ENCODE results near the gene JMJD4.

The JMJD4 gene

DNA sequence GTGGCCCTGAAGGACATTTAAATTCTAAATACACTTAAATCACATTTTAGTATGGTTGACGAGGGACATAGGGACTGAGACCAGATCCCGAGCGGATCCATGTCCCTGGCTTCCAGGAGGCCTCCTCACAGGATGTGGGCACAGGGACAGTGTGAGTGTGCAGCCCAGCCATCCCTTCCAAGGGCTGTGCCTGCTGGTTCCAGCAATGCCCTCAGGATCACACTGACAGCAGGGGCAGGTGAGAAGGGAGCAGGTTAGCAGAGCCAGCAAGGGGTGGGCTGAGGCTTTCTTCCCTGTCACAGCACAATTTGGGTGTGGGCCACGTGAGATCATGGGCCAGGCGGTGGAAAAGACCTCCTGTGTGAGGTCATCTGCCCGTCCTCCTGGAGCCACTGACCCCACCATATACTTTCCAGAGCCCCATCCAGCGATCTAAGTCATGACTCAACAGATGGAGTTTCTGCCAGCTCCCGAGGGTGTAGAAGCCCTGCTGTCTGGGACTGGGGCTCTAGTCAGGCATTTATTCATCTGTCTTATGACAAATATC lies 43.4 kb upstream of the JMJD4 start:
- TF ChIP-seq, protein P1, sequence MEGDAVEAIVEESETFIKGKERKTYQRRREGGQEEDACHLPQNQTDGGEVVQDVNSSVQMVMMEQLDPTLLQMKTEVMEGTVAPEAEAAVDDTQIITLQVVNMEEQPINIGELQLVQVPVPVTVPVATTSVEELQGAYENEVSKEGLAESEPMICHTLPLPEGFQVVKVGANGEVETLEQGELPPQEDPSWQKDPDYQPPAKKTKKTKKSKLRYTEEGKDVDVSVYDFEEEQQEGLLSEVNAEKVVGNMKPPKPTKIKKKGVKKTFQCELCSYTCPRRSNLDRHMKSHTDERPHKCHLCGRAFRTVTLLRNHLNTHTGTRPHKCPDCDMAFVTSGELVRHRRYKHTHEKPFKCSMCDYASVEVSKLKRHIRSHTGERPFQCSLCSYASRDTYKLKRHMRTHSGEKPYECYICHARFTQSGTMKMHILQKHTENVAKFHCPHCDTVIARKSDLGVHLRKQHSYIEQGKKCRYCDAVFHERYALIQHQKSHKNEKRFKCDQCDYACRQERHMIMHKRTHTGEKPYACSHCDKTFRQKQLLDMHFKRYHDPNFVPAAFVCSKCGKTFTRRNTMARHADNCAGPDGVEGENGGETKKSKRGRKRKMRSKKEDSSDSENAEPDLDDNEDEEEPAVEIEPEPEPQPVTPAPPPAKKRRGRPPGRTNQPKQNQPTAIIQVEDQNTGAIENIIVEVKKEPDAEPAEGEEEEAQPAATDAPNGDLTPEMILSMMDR (conservative IDR thresholded peaks at IDR 0.05; ENCODE audit: low read depth, low read length) = no peak
- no peak overlapping the region for H3K4me3 ChIP-seq (ENCODE audit: low read depth, low read length)
- DNase-seq (ENCODE audit: low read depth) = no peak

DNA sequence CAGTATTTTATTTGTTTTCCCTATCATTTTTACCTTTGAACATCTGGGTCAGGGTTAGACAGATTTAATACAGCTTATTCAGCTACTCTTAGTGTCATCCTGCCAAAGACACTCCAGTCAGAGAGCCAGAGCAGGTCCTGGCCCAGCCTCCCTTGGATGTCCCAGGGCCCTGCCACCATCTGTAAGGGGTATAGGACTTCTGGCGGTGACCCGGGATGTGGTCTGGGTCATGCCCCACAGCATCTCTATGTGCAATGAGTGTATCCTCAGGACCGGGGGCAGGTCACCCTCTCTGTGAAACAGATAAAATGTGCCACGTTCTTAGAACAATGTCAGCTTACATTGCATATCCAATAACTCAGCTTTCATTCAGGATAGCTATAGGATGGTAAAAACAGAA lies 42.5 kb upstream of the JMJD4 start:
- DNase-seq (ENCODE audit: low read depth) = no peak
- TF ChIP-seq, protein P1 (conservative IDR thresholded peaks at IDR 0.05; ENCODE audit: low read depth, low read length) = no peak
- H3K4me3 ChIP-seq (ENCODE audit: low read depth, low read length) = no peak overlapping the region

DNA sequence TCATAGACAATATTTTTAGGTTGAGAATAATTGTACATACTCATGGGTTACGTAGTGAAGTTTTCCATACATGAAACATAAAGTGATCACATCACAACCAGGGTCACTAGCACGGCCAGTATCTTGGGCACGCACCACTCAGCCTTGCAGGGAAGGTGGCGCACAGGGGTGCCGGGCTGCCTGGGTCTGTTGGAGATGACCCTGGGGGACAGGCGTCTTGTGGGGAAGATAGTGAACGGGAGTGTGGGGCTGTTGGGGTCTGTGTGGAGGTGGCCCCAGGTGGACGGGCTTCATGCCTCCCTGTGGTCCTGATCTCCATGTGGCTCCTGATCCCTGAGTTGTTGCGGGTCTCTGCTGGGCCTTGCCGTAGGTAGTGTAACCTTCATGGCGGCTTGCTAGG lies 42.1 kb upstream of the JMJD4 start:
- TF ChIP-seq, protein P1 (conservative IDR thresholded peaks at IDR 0.05; ENCODE audit: low read depth, low read length) = no peak
- H3K4me3 ChIP-seq (ENCODE audit: low read depth, low read length) = no peak overlapping the region
- no peak for DNase-seq (ENCODE audit: low read depth)

DNA sequence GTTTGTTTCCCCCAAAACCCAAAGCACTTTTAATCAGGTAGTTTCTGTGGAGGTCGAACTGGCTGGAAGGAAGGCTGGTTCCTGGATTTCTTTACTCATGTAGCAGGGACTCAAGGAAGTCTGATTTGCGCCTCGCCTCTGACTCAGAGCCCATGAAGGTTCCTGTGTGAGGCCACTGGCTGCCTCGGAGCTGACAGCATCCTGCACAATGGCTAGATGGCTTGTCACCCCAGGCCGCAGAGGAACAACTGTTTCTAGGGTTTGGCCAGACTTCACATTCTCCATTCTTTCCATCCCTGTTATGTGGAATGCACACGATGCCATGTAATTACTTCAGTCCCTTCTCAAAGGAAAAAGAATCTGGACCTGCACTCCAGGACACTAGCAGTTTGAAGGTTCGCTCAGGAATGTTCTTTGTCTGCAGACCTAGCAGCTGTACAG lies 41.2 kb upstream of the JMJD4 start:
- TF ChIP-seq, protein P1 (conservative IDR thresholded peaks at IDR 0.05; ENCODE audit: low read depth, low read length) = no peak
- DNase-seq (ENCODE audit: low read depth) = peak; percentile 60
- H3K4me3 ChIP-seq (ENCODE audit: low read depth, low read length) = no peak overlapping the region

DNA sequence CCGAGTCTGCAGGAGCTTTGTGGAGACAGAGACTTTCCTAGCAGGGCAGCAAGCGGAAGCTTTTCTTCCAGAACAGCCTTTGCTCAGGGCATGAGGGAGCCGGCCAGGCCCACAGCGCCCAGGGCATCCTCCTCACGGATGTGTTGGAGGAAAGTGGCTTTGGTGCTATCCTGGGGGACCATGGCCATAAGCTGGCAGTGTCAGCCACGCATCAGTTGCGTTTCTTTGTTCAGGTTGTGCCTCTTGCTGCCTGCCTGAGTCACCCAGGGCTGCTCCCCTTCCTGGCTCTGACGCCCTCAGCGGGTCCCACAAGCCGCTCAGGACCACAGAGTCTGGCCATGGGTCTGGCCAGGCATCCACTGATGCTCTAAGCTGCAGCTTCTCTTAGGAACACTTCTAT lies 40.7 kb upstream of the JMJD4 start:
- no peak for DNase-seq (ENCODE audit: low read depth)
- no peak overlapping the region for H3K4me3 ChIP-seq (ENCODE audit: low read depth, low read length)
- TF ChIP-seq, protein P1 (conservative IDR thresholded peaks at IDR 0.05; ENCODE audit: low read depth, low read length) = no peak

DNA sequence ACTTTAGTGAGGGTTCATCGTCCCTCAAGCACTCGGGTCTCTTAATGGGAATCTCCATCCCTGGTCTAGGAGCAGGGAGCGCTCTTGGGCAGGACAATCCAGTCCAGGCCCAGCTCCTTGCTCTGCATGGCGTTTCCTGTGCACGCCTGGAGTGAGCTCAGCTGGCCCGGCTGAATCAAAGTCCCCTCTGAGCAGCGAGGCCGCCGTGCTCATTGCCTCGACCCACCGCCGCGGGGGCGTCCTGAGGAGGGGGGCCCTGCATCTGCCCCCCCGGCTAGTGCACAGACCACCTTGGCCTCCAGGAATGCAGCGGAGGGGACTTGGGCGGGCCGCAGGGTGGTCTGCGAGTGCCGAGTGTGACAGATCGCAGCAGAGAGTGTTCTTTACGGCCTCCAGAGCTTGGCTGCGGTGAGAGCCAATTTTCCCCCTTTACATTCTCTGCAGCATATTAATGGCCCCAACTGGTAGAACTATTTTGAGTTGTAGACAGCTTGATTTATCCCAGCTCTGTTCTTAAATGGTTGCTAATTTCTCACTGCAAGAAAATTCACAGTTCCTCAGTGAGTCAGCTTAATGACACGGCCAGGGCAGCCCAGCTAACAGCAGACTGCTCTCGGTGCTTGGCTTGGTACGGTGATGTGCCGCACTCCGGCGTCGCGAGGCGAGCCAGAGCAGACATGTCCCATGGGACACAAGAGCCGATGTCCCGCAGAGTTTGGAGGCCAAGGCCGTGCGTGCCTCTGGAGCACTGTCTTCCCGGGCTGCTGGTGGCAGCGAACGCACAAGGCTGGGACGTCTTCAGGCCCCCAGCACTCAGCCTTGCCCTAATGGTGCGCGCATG lies 39.9 kb upstream of the JMJD4 start:
- TF ChIP-seq, protein P1 (conservative IDR thresholded peaks at IDR 0.05; ENCODE audit: low read depth, low read length) = no peak
- no peak for DNase-seq (ENCODE audit: low read depth)
- no peak overlapping the region for H3K4me3 ChIP-seq (ENCODE audit: low read depth, low read length)
